Measurements from ENCODE around the gene TPSAB1.
A peak's percentile ranks its signal among the peaks of the same experiment; 100 is the strongest.

TPSAB1 gene

GRCh38 chr16:1271724-1272413 is 31.4 kb downstream of the TPSAB1 start:
- peak; percentile 14 for DNase-seq

GRCh38 chr16:1272453-1273198 is 32.1 kb downstream of the TPSAB1 start:
- DNase-seq: no peak

- DNase-seq: no peak
Measured at GRCh38 chr16:1273816-1274215, 33.3 kb downstream of the TPSAB1 start.

GRCh38 chr16:1274767-1275166 is 34.3 kb downstream of the TPSAB1 start:
- DNase-seq: no peak

GRCh38 chr16:1275791-1276579 is 35.5 kb downstream of the TPSAB1 start:
- no peak for DNase-seq

GRCh38 chr16:1276580-1276878 is 36.0 kb downstream of the TPSAB1 start:
- DNase-seq: no peak

GRCh38 chr16:1277151-1277598 is 36.7 kb downstream of the TPSAB1 start:
- DNase-seq: no peak

- DNase-seq: no peak
Measured at GRCh38 chr16:1277617-1278282, 37.2 kb downstream of the TPSAB1 start.

- DNase-seq: no peak
Measured at GRCh38 chr16:1278477-1278876, 38.0 kb downstream of the TPSAB1 start.

- DNase-seq: no peak
Measured at GRCh38 chr16:1279081-1279944, 38.8 kb downstream of the TPSAB1 start.

GRCh38 chr16:1279945-1280589 is 39.6 kb downstream of the TPSAB1 start:
- no peak for DNase-seq

GRCh38 chr16:1280783-1281182 is 40.3 kb downstream of the TPSAB1 start:
- DNase-seq: no peak

- DNase-seq: no peak
Measured at GRCh38 chr16:1281517-1281916, 41.0 kb downstream of the TPSAB1 start.

- no peak for DNase-seq
Measured at GRCh38 chr16:1282324-1282973, 41.9 kb downstream of the TPSAB1 start.

- no peak for DNase-seq
Measured at GRCh38 chr16:1283296-1283695, 42.8 kb downstream of the TPSAB1 start.

GRCh38 chr16:1283996-1284616 is 43.6 kb downstream of the TPSAB1 start:
- DNase-seq: no peak

- DNase-seq: no peak
Measured at GRCh38 chr16:1285669-1286512, 45.4 kb downstream of the TPSAB1 start.

- DNase-seq: no peak
Measured at GRCh38 chr16:1286513-1287094, 46.1 kb downstream of the TPSAB1 start.

- no peak for DNase-seq
Measured at GRCh38 chr16:1287982-1288670, 47.6 kb downstream of the TPSAB1 start.

Measured in effector CD8-positive, alpha-beta T cell (primary cell).